ENCODE measurements around the gene C14orf180.

DNA sequence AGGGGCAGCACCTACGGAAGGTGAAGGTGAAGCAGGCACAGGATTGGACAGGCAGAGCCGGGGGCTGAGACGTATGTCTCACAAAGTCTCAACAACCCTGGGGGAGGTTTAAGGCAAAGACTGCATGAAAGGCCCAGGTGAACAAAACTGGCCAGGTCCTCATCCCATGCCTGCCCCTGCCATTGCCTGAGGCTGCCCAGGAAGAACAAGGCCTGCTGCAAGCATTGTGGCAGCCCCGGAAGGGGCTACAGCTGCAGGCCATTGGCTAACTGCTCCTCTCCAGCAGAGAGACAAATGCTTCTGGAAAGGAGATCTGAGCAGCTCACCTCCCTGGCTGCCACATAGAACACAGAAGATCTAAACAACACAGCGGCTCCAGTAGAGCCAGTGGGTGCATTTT, 45.4 kb downstream of the C14orf180 start:
- TF ChIP-seq, protein P1, sequence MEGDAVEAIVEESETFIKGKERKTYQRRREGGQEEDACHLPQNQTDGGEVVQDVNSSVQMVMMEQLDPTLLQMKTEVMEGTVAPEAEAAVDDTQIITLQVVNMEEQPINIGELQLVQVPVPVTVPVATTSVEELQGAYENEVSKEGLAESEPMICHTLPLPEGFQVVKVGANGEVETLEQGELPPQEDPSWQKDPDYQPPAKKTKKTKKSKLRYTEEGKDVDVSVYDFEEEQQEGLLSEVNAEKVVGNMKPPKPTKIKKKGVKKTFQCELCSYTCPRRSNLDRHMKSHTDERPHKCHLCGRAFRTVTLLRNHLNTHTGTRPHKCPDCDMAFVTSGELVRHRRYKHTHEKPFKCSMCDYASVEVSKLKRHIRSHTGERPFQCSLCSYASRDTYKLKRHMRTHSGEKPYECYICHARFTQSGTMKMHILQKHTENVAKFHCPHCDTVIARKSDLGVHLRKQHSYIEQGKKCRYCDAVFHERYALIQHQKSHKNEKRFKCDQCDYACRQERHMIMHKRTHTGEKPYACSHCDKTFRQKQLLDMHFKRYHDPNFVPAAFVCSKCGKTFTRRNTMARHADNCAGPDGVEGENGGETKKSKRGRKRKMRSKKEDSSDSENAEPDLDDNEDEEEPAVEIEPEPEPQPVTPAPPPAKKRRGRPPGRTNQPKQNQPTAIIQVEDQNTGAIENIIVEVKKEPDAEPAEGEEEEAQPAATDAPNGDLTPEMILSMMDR (tag by site-specific recombination; IDR thresholded peaks at IDR 0.05), result no peak
- no peak for TF ChIP-seq ZNF146 (tag by site-specific recombination; IDR thresholded peaks at IDR 0.05)
- TF ChIP-seq ZBTB48 (tag by site-specific recombination; IDR thresholded peaks at IDR 0.05), result no peak
- no peak for TF ChIP-seq ZNF660 (tag by site-specific recombination; IDR thresholded peaks at IDR 0.05)
- no peak for TF ChIP-seq ZNF548 (tag by site-specific recombination; IDR thresholded peaks at IDR 0.05)
- TF ChIP-seq ZNF837 (tag by site-specific recombination; IDR thresholded peaks at IDR 0.05), result no peak
- TF ChIP-seq EGR2 (tag by site-specific recombination; IDR thresholded peaks at IDR 0.05; ENCODE audit: low read depth), result no peak
- TF ChIP-seq ZBTB7A (tag by site-specific recombination; IDR thresholded peaks at IDR 0.05; ENCODE audit: low read depth), result no peak
- TF ChIP-seq ZNF274 (IDR thresholded peaks at IDR 0.05; ENCODE audit: low read length), result no peak
- no peak for TF ChIP-seq ZNF274 (tag by site-specific recombination; IDR thresholded peaks at IDR 0.05; ENCODE audit: borderline replicate concordance)
